Thoracic aorta (tissue), 2 donors: ENCODE results near the gene NDUFA8. TPM values are rescaled to one million over a fixed set of nuclear protein-coding genes. Genes with fewer than 3 reads are reported as not detected.

ENCODE experiments used
- ATAC-seq: fragments of 150-250 bp; one replicate; pipeline ENCODE4 v1.8.0; 2017; ENCODE audit warnings: low read depth; ENCODE audit not compliant: insufficient number of reproducible peaks, low FRiP score
- DNase-seq: peaks from one replicate; pipeline ENCODE4 v3.0.0-alpha.2; 2020; ENCODE audit warnings: low spot score
- H3K27ac ChIP-seq, 2 donors: fragments of 200-600 bp; sonication (generic); 1 replicate in 1 of 2; 2 replicates in 1 of 2; pipeline ENCODE4 v1.5.1; 2016; ENCODE audit warnings: mild to moderate bottlenecking in 2 of 2, moderate library complexity in 2 of 2
- H3K27me3 ChIP-seq: fragments of 200-600 bp; sonication (generic); replicated peaks from 2 replicates; pipeline ENCODE4 v1.6.0; 2016; ENCODE audit warnings: mild to moderate bottlenecking; ENCODE audit not compliant: insufficient read depth
- H3K36me3 ChIP-seq: fragments of 200-600 bp; sonication (generic); one replicate; pipeline ENCODE4 v1.5.1; 2016
- H3K4me1 ChIP-seq, 2 donors: fragments of 200-600 bp; sonication (generic); 1 replicate in 1 of 2; 2 replicates in 1 of 2; pipeline versions ENCODE4 v1.5.1 to v1.6.0; 2016; ENCODE audit warnings: low read depth in 2 of 2, mild to moderate bottlenecking in 1 of 2; ENCODE audit not compliant: control insufficient read depth in 1 of 2
- H3K4me3 ChIP-seq: fragments of 200-600 bp; sonication (generic); 2 replicates; pipeline ENCODE4 v1.5.1; 2016; ENCODE audit warnings: mild to moderate bottlenecking
- H3K9me3 ChIP-seq: fragments of 200-600 bp; sonication (generic); 2 replicates; pipeline ENCODE4 v1.5.1; 2016
- total RNA-seq, 2 donors: library from RNA; depleted of rRNA; stranded (reverse); fragments of >200 nt; gene quantifications; one replicate each; pipeline versions ENCODE4 v1.1.0 to v1.2.3, GENCODE V29; 2016
- TF ChIP-seq, protein P1 (sequence below): fragments of 200-600 bp; sonication (generic); IDR thresholded peaks from one replicate; pipeline ENCODE4 v1.5.1; 2019; ENCODE audit warnings: antibody characterized with exemption

Gene NDUFA8
- total RNA-seq, 2 donors from 2014 or later: 14.6 to 19.3 TPM

DNA sequence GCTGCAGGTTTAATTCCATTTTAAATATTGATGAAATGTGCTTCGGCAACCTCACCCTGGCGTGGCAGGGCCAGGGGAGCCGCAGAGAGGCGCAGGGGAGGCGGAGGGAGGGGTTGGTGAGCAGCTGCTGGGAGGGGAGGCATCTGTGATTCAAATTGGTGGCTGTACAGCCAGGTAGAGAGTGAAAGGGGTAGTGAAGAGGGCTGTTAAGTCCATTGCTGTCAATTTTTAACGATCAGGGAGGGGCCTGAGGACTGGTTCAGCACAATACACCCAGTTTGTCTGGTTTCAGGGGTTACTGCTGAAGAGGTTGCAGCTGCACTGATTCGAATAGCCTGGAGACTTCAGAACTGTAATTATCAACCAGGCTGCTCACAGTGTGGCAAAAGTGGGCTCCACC lies 37.8 kb upstream of the NDUFA8 start:
- Histone ChIP-seq H3K4me3 (no peak overlapping the region), H3K27me3 (no peaks in the 10 kb centered on the region), H3K36me3 (no peaks in the 10 kb centered on the region), H3K9me3 (no peaks in the 10 kb centered on the region), H3K4me1 (no peaks in the 10 kb centered on the region), H3K27ac (no peak overlapping the region)
- DNase-seq (no peak), ATAC-seq (no peak)
- TF ChIP-seq, protein P1, sequence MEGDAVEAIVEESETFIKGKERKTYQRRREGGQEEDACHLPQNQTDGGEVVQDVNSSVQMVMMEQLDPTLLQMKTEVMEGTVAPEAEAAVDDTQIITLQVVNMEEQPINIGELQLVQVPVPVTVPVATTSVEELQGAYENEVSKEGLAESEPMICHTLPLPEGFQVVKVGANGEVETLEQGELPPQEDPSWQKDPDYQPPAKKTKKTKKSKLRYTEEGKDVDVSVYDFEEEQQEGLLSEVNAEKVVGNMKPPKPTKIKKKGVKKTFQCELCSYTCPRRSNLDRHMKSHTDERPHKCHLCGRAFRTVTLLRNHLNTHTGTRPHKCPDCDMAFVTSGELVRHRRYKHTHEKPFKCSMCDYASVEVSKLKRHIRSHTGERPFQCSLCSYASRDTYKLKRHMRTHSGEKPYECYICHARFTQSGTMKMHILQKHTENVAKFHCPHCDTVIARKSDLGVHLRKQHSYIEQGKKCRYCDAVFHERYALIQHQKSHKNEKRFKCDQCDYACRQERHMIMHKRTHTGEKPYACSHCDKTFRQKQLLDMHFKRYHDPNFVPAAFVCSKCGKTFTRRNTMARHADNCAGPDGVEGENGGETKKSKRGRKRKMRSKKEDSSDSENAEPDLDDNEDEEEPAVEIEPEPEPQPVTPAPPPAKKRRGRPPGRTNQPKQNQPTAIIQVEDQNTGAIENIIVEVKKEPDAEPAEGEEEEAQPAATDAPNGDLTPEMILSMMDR: no peak

- TF ChIP-seq, protein P1: no peak
- no peak for ATAC-seq
- no peaks in the 10 kb centered on the region for H3K36me3 ChIP-seq
- no peak for DNase-seq
- H3K4me3 ChIP-seq: no peak overlapping the region
- no peak overlapping the region for H3K27ac ChIP-seq
- H3K9me3 ChIP-seq: no peaks in the 10 kb centered on the region
- no peaks in the 10 kb centered on the region for H3K27me3 ChIP-seq
- H3K4me1 ChIP-seq: no peaks in the 10 kb centered on the region
Measured at GRCh38 chr9:122195875-122196274, 36.3 kb upstream of the NDUFA8 start.

DNA sequence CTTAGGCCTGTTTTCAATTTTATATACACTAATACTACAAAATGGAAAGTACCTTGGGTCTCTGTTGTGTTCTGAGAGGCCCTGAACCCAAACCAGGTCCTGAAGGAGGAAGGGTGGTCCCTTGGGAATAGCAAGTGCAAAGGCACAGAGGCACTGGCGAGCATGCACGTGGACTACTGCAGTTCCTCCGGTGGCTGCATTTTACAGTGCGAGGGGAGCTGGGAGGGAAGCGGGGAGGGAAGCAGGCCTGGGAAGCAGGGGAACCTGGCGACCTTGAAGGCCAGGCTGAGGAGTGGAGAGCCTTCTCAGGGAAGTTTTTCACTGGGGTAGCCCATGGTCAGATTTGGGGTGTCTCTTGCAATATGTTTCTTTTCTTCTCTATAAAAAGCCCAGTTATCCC lies 34.1 kb upstream of the NDUFA8 start:
- Histone ChIP-seq H3K9me3 (no peaks in the 10 kb centered on the region), H3K4me1 (no peaks in the 10 kb centered on the region), H3K4me3 (no peak overlapping the region), H3K27me3 (no peaks in the 10 kb centered on the region), H3K36me3 (no peaks in the 10 kb centered on the region), H3K27ac (no peak overlapping the region)
- DNase-seq (no peak), ATAC-seq (no peak)
- TF ChIP-seq, protein P1: no peak

DNA sequence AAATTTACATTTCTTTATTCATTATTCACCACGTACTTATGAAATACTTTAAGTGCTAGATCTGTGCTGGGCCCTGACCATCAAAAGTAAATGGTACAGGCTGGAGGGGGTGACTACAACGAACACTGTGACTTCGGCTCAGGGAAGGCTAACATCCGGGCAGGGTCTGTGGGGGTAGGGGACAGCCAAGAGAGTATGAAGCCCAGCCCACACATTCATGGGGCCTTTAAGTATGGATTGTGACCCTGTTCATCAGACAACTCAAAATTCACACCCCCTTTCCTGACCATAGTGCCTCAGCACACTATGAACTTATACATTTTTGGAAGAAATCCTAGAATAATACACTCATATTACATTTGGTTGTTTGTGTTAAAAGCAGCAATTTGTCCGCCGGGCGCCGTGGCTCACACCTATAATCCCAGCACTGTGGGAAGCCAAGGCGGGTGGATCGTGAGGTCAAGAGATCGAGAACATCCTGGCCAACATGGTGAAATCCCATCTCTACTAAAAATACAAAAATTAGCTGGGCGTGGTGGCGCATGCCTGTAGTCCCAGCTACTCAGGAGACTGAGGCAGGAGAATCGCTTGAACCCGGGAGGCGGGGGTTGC lies 33.4 kb upstream of the NDUFA8 start:
- Histone ChIP-seq H3K9me3 (no peaks in the 10 kb centered on the region), H3K27me3 (no peaks in the 10 kb centered on the region), H3K4me3 (no peak overlapping the region), H3K36me3 (no peaks in the 10 kb centered on the region), H3K27ac (no peak overlapping the region), H3K4me1 (no peaks in the 10 kb centered on the region)
- DNase-seq (no peak), ATAC-seq (no peak)
- TF ChIP-seq, protein P1: no peak

GRCh38 chr9:122192261-122192875 lies 32.8 kb upstream of the NDUFA8 start:
- H3K27me3 ChIP-seq: no peaks in the 10 kb centered on the region
- no peaks in the 10 kb centered on the region for H3K36me3 ChIP-seq
- DNase-seq (no peak), ATAC-seq (no peak)
- TF ChIP-seq, protein P1: no peak
- no peak overlapping the region for H3K27ac ChIP-seq
- no peaks in the 10 kb centered on the region for H3K4me1 ChIP-seq
- H3K4me3 ChIP-seq: no peak overlapping the region
- no peaks in the 10 kb centered on the region for H3K9me3 ChIP-seq
